Measurements from ENCODE around the gene LCP2.

The LCP2 gene

DNA sequence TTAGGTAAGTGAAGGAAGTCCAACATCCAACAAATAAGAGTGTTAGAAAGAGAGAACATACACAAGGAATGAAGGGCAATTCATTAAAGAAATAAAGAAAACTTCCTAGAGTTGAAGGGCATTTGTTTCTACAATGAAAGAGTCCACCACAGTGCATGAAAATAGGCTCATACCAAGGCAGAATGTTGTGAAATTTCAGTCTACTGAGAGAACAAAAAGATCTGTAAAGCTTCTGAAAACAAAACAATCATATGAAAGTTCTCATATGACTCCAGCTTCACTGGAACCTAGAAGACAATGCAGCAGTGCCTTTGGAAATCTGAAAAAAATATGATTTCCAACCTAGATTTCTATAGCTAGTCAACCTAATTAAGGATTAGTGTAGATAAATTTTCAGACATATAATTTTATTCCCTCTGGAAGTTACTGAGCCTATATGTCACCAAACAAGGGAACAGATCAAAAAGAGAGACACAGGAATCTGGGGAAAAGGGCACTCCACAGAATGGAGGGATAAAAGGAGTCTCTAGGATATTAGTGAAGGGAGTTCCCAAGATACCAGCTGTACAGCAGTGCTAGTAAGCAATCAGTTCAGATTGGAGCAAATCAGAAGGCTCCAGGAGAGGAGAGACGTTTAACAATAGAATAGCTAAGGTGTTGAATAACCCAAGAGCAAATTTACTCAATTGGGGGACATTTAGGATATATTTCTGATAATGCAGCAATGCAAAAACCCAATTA lies 59.0 kb downstream of the LCP2 start:
- Histone ChIP-seq H3K4me3 (ENCODE audit: low read depth, low read length) (no peak overlapping the region), H3K36me3 (no peaks in the 10 kb centered on the region), H3K27ac (no peak overlapping the region), H3K27me3 (ENCODE audit: insufficient read depth, low read depth, severe bottlenecking) (peaks cover 27% of the 10 kb centered on the region), H3K9me3 (ENCODE audit: severe bottlenecking) (no peaks in the 10 kb centered on the region)
- DNase-seq, result no peak
- TF ChIP-seq, protein P1, sequence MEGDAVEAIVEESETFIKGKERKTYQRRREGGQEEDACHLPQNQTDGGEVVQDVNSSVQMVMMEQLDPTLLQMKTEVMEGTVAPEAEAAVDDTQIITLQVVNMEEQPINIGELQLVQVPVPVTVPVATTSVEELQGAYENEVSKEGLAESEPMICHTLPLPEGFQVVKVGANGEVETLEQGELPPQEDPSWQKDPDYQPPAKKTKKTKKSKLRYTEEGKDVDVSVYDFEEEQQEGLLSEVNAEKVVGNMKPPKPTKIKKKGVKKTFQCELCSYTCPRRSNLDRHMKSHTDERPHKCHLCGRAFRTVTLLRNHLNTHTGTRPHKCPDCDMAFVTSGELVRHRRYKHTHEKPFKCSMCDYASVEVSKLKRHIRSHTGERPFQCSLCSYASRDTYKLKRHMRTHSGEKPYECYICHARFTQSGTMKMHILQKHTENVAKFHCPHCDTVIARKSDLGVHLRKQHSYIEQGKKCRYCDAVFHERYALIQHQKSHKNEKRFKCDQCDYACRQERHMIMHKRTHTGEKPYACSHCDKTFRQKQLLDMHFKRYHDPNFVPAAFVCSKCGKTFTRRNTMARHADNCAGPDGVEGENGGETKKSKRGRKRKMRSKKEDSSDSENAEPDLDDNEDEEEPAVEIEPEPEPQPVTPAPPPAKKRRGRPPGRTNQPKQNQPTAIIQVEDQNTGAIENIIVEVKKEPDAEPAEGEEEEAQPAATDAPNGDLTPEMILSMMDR (IDR thresholded peaks at IDR 0.05; ENCODE audit: low read depth, low read length), result no peak

DNA sequence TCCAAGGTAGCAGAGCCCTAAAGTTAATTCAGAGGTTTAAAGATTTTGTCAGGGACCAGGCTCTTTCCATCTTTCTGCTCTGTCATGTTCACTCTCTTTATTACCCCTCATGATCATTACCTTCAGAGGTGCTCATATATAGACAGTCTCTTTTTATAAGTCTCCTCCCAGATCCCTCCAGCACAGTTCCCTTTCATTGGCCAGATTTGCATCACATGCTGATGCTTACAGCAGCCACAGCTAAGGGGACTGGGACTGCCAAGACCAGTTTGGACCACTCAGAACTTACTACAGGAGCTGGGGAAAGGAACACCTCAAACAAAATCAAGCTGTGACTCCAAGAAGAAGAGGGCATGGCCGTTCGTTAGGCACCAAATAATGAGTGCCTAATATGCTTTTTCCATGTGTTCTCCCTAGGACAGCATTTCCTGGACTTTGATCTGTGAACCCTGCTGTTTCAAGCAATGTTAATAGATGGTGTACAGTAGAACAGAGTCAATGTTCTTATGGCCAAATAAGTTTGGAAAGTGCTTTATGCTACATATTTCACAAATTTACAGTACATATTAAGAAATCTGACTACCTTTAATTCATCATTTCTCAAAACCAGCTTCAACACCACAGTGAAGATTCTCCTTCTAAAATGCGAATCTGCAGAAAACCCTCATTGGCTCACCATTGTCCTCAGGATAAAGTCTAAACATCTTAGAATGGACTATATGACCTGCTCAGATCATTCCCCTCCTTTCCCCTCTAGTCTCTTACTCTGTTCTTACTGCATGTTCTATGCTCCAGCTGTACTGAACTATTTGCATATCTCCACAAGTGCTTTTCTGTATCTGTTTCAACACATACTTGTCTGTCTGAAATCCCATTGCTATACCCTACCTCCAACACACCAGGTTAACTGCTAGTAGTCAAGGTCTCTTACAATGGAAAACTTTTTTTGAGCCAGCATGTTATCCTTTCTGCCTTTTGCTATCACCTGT lies 61.4 kb downstream of the LCP2 start:
- H3K36me3 ChIP-seq, result no peaks in the 10 kb centered on the region
- DNase-seq, result no peak
- H3K27me3 ChIP-seq (ENCODE audit: insufficient read depth, low read depth, severe bottlenecking), result peaks cover 50% of the 10 kb centered on the region
- no peak overlapping the region for H3K4me3 ChIP-seq (ENCODE audit: low read depth, low read length)
- TF ChIP-seq, protein P1 (IDR thresholded peaks at IDR 0.05; ENCODE audit: low read depth, low read length), result no peak
- H3K27ac ChIP-seq, result no peak overlapping the region
- H3K9me3 ChIP-seq (ENCODE audit: severe bottlenecking), result no peaks in the 10 kb centered on the region

DNA sequence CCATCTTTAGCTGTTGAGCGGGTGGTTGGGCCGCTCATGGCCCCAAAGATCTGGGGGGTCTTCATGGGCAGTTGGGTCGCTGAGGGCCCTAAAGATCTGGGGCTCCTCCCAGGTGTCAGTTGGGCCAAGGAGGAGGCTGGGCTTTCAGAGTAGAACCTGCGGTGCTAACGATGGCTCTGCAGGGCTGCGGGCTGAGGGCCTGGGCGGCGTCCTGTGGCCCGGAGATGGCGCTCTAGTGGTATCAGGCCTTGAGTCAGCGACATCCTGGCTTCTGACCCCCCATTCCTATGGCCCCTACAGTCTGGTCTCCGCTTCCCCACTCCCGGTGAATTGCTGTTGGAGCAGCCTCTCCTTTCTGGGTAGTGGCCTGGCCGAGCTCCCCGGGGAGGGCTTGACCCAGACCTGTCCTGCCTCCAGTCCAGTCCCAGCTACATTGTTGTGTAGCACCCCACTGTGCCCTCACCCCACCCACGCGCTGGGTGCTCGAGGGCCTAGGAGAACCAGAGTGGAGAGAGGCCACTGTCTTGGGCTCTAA lies 64.2 kb downstream of the LCP2 start:
- TF ChIP-seq, protein P1 (IDR thresholded peaks at IDR 0.05; ENCODE audit: low read depth, low read length), result no peak
- no peak for DNase-seq

DNA sequence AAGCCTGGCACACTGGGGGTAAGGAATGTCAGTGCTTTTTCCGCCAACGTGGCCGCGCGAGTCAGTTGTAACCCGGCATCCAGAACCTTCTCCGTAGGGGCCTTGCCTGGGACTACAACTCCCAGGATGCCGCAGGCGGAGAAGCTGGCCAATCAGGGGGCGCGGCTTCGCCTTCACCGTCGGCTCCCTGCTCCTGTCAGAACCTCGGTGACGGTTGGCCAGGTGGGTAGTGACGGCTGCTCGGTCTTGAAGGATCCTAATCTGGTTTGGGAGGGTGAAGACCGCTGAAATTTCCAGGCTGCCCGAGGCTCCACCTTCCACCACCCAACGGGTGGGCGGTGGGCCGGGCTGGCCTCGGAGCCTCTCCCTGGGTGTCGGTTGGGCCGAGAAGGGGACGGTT lies 64.8 kb downstream of the LCP2 start, which contains the start of gene C5orf58:
Gene C5orf58 (plus strand): TSS at position 200 of the 400 bp plus-strand sequence. CDS start 1,992 bp downstream, outside the sequence.
- Histone ChIP-seq H3K27me3 (ENCODE audit: insufficient read depth, low read depth, severe bottlenecking) (peaks cover 56% of the 10 kb centered on the region), H3K4me3 (ENCODE audit: low read depth, low read length) (no peak within 1 kb of the TSS), H3K27ac (no peak within 1 kb of the TSS), H3K9me3 (ENCODE audit: severe bottlenecking) (no peaks in the 10 kb centered on the region), H3K36me3 (no peaks in the 10 kb centered on the region)
- no peak for DNase-seq
- TF ChIP-seq, protein P1 (IDR thresholded peaks at IDR 0.05; ENCODE audit: low read depth, low read length), result no peak

More for the DNA sequence above, 64.2 kb downstream of the LCP2 start:
- Histone ChIP-seq H3K9me3 (ENCODE audit: severe bottlenecking) (no peaks in the 10 kb centered on the region), H3K27me3 (ENCODE audit: insufficient read depth, low read depth, severe bottlenecking) (peaks cover 52% of the 10 kb centered on the region), H3K27ac (no peak overlapping the region), H3K4me3 (ENCODE audit: low read depth, low read length) (no peak overlapping the region), H3K36me3 (no peaks in the 10 kb centered on the region)

DNA sequence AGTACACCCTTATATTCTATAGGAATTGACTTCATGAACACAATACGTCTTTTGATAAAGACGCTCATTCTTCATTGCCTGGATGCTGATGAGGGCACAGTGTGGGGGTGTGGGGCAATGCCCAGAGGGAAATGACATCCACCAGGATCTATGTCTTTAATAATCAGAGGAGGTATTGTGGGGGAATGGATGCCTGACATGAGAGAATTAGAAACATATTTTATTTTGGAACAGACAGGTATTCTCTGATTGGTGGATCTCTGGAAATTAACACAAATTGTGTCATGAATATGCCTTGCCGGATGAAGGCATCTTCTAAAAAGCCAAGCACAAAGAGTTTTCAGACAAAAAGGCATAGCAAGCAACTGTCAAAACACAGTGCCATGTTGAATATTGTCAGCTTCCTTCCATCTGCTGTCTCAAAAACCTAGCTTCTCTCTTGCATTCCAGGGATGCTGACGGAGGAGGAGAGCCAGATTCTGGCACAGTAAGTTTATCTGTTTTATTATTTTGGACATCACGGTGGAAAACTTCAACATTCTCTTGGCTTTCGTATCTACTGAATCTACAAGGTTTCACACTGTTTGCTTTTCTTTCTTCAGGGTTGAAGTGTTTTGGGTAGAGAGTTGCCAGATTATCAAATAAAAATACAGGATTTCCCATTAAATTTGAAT lies 68.7 kb downstream of the LCP2 start:
- peaks cover 60% of the 10 kb centered on the region for H3K27me3 ChIP-seq (ENCODE audit: insufficient read depth, low read depth, severe bottlenecking)
- no peak overlapping the region for H3K27ac ChIP-seq
- no peaks in the 10 kb centered on the region for H3K9me3 ChIP-seq (ENCODE audit: severe bottlenecking)
- no peak for DNase-seq
- TF ChIP-seq, protein P1 (IDR thresholded peaks at IDR 0.05; ENCODE audit: low read depth, low read length), result no peak
- no peak overlapping the region for H3K4me3 ChIP-seq (ENCODE audit: low read depth, low read length)
- no peaks in the 10 kb centered on the region for H3K36me3 ChIP-seq
